Liver (tissue), 3 donors: ENCODE measurements around the gene NAA10.

ENCODE experiments used
- ATF3 ChIP-seq: IDR thresholded peaks from 2 replicates; pipeline ENCODE4 v1.6.1; 2016; ENCODE audit warnings: antibody characterized with exemption
- EGR1 ChIP-seq, 2 donors: IDR thresholded peaks; 2 replicates each; pipeline ENCODE4 v1.6.1; 2016 to 2018; ENCODE audit warnings: antibody characterized with exemption in 2 of 2, low read depth in 2 of 2
- HNF4A ChIP-seq, 2 donors: conservative IDR thresholded peaks; 2 replicates each; pipeline ENCODE4 v1.6.1; 2016; ENCODE audit warnings: antibody characterized with exemption in 2 of 2, mild to moderate bottlenecking in 2 of 2
- JUND ChIP-seq, 2 donors: IDR thresholded peaks; 2 replicates each; pipeline ENCODE4 v1.6.1; 2016; ENCODE audit warnings: antibody characterized with exemption in 2 of 2
- MAX ChIP-seq: IDR thresholded peaks from 2 replicates; pipeline ENCODE4 v1.6.1; 2016; ENCODE audit warnings: antibody characterized with exemption
- NR2F2 ChIP-seq: IDR thresholded peaks from 2 replicates; pipeline ENCODE4 v1.6.1; 2016; ENCODE audit warnings: antibody characterized with exemption
- RAD21 ChIP-seq, 2 donors: IDR thresholded peaks; 2 replicates each; pipeline ENCODE4 v1.6.1; 2016; ENCODE audit warnings: antibody characterized with exemption in 2 of 2, mild to moderate bottlenecking in 2 of 2
- REST ChIP-seq: IDR thresholded peaks from 2 replicates; pipeline ENCODE4 v1.6.1; 2016; ENCODE audit warnings: antibody characterized with exemption, mild to moderate bottlenecking
- RXRA ChIP-seq, 2 donors: IDR thresholded peaks; 2 replicates each; pipeline ENCODE4 v1.6.1; 2017 to 2018; ENCODE audit warnings: antibody characterized with exemption in 2 of 2, mild to moderate bottlenecking in 1 of 2
- TAF1 ChIP-seq: conservative IDR thresholded peaks from 2 replicates; pipeline ENCODE4 v1.6.1; 2016; ENCODE audit warnings: antibody characterized with exemption, mild to moderate bottlenecking
- YY1 ChIP-seq: IDR thresholded peaks from 2 replicates; pipeline ENCODE4 v1.6.1; 2016; ENCODE audit warnings: antibody characterized with exemption, mild to moderate bottlenecking
- TF ChIP-seq, protein P1 (sequence below): fragments of 150-350 bp; IDR thresholded peaks from 2 replicates; pipeline ENCODE4 v1.5.1; 2017; ENCODE audit warnings: improper control_type of control experiment, low read depth, low read length; ENCODE audit not compliant: missing input control
- TF ChIP-seq, protein P2 (sequence below): IDR thresholded peaks from 2 replicates; pipeline ENCODE4 v1.6.1; 2016; ENCODE audit warnings: antibody characterized with exemption
- donor health status: healthy.
- donor health status: healthy.

- TF ChIP-seq, protein P1, sequence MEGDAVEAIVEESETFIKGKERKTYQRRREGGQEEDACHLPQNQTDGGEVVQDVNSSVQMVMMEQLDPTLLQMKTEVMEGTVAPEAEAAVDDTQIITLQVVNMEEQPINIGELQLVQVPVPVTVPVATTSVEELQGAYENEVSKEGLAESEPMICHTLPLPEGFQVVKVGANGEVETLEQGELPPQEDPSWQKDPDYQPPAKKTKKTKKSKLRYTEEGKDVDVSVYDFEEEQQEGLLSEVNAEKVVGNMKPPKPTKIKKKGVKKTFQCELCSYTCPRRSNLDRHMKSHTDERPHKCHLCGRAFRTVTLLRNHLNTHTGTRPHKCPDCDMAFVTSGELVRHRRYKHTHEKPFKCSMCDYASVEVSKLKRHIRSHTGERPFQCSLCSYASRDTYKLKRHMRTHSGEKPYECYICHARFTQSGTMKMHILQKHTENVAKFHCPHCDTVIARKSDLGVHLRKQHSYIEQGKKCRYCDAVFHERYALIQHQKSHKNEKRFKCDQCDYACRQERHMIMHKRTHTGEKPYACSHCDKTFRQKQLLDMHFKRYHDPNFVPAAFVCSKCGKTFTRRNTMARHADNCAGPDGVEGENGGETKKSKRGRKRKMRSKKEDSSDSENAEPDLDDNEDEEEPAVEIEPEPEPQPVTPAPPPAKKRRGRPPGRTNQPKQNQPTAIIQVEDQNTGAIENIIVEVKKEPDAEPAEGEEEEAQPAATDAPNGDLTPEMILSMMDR, result no peak
- TF ChIP-seq TAF1 (no peak), REST (no peak), YY1 (no peak), JUND (IDR thresholded peaks at IDR 0.05) (no peak), RAD21 (IDR thresholded peaks at IDR 0.05) (peak; percentile 50 to 53), RXRA (IDR thresholded peaks at IDR 0.05) (no peak), MAX (no peak), ATF3 (no peak), EGR1 (IDR thresholded peaks at IDR 0.05; ENCODE audit: low read depth in 2 of 2) (no peak), NR2F2 (peak; percentile 24), HNF4A (conservative IDR thresholded peaks at IDR 0.05) (no peak)
- TF ChIP-seq, protein P2, sequence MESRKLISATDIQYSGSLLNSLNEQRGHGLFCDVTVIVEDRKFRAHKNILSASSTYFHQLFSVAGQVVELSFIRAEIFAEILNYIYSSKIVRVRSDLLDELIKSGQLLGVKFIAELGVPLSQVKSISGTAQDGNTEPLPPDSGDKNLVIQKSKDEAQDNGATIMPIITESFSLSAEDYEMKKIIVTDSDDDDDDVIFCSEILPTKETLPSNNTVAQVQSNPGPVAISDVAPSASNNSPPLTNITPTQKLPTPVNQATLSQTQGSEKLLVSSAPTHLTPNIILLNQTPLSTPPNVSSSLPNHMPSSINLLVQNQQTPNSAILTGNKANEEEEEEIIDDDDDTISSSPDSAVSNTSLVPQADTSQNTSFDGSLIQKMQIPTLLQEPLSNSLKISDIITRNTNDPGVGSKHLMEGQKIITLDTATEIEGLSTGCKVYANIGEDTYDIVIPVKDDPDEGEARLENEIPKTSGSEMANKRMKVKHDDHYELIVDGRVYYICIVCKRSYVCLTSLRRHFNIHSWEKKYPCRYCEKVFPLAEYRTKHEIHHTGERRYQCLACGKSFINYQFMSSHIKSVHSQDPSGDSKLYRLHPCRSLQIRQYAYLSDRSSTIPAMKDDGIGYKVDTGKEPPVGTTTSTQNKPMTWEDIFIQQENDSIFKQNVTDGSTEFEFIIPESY, result no peak
Measured at GRCh38 chrX:153924149-153924861, 10.5 kb downstream of the NAA10 start.
